ENCODE data around the gene ZXDB. TPM values are rescaled to one million over a fixed set of nuclear protein-coding genes. Genes with fewer than 3 reads are reported as not detected.
"Not testable (repeated sequence)": the region's sequence is repeated elsewhere in the genome, so short reads cannot be mapped to it uniquely, and the experiment has no call there.

The ZXDB gene
- 3.1 TPM for total RNA-seq
- 4.2 TPM for polyA plus RNA-seq
- long read RNA-seq, donor 1, result 0 reads
- long read RNA-seq, donor 2, full-length matches to known transcripts, result 11 of 11 reads
- long read RNA-seq, donor 2, partial matches to known transcripts, result 0 of 11 reads
- long read RNA-seq, donor 2, other reads (novel, unspliced or antisense), result 0 of 11 reads
- long read RNA-seq, donor 3, full-length matches to known transcripts, result 8 of 8 reads
- long read RNA-seq, donor 3, partial matches to known transcripts, result 0 of 8 reads
- long read RNA-seq, donor 3, other reads (novel, unspliced or antisense), result 0 of 8 reads
- long read RNA-seq, donor 4, full-length matches to known transcripts, result 9 of 9 reads
- long read RNA-seq, donor 4, partial matches to known transcripts, result 0 of 9 reads
- long read RNA-seq, donor 4, other reads (novel, unspliced or antisense), result 0 of 9 reads
- long read RNA-seq, donor 5, full-length matches to known transcripts, result 13 of 13 reads
- long read RNA-seq, donor 5, partial matches to known transcripts, result 0 of 13 reads
- long read RNA-seq, donor 5, other reads (novel, unspliced or antisense), result 0 of 13 reads
- long read RNA-seq, donor 6, full-length matches to known transcripts, result 3 of 3 reads
- long read RNA-seq, donor 6, partial matches to known transcripts, result 0 of 3 reads
- long read RNA-seq, donor 6, other reads (novel, unspliced or antisense), result 0 of 3 reads
- long read RNA-seq, donor 7, full-length matches to known transcripts, result 12 of 12 reads
- long read RNA-seq, donor 7, partial matches to known transcripts, result 0 of 12 reads
- long read RNA-seq, donor 7, other reads (novel, unspliced or antisense), result 0 of 12 reads
- long read RNA-seq, donor 8, full-length matches to known transcripts, result 5 of 5 reads
- long read RNA-seq, donor 8, partial matches to known transcripts, result 0 of 5 reads
- long read RNA-seq, donor 8, other reads (novel, unspliced or antisense), result 0 of 5 reads
- long read RNA-seq, donor 9, full-length matches to known transcripts, result 3 of 3 reads
- long read RNA-seq, donor 9, partial matches to known transcripts, result 0 of 3 reads
- long read RNA-seq, donor 9, other reads (novel, unspliced or antisense), result 0 of 3 reads
- long read RNA-seq, donor 10, full-length matches to known transcripts, result 5 of 5 reads
- long read RNA-seq, donor 10, partial matches to known transcripts, result 0 of 5 reads
- long read RNA-seq, donor 10, other reads (novel, unspliced or antisense), result 0 of 5 reads

DNA sequence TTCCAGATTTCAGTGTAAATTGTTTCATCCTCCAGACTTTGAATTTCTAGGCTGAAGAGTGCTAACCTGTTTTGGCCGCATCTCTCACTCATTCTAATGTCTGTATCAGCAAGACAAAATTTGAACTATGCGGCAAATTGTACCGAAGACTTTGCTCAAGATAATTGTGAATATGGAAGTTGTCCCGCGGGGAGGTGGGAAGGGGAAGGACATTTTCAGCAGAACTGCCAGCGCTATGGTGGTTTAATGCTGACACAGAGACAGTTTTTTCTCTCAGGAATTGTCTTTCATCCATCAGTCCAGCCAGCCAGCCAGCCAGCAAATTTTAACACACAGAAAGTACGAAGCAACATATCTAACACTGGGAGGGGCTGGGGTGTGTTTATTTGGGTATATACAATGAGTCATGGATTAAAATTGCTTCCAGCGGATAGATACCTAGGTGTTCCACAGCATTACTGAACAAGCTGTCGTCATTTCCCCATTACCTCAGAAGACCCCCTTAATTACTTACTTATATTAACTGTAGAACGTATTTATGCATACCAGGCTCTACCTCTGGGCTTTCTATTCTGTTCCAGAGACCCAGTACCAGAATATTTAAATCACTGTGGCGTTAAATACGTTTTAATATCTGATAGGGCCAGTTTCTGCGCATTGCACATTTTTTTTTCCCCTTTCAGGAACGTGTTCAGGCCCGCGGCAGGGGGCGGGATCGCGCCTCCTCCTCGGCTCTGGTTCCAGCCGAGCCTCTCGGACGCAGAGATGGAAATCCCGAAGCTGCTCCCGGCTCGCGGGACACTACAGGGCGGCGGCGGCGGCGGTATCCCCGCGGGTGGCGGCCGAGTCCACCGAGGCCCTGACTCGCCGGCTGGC is at the start of gene ZXDB:
Gene ZXDB, plus strand, starts transcription at position 728 of the 876 bp plus-strand sequence. Its CDS starts 38 bp downstream, at position 766.
- peak in 1 of 9 donors; percentile 29 for DNase-seq (ENCODE audit: low read depth in 6 of 9, low spot score in 9 of 9)
- peak within 1 kb of the TSS; percentile 17 to 65 for H3K27ac ChIP-seq (ENCODE audit: low read depth in 1 of 2, low read length in 1 of 2)
- not testable (repeated sequence) for H3K36me3 ChIP-seq (ENCODE audit: control insufficient read depth in 2 of 2, insufficient read depth in 2 of 2, low read length in 1 of 2); H3K9me3 ChIP-seq (ENCODE audit: control insufficient read depth in 2 of 2, insufficient read depth in 1 of 2, low read length in 1 of 2); H3K4me1 ChIP-seq (ENCODE audit: control insufficient read depth in 2 of 2, insufficient read depth in 2 of 2, low read length in 2 of 2); H3K27me3 ChIP-seq (ENCODE audit: control insufficient read depth in 2 of 2, insufficient read depth in 1 of 2, low read length in 1 of 2)
- WGBS, result 15% methylated on average over 13 of the region's 39 CpGs
- H3K4me3 ChIP-seq (ENCODE audit: low read length in 2 of 2), result peak within 1 kb of the TSS; percentile 37 to 52

GRCh38 chrX:57565198-57565597 is 26.6 kb upstream of the ZXDB start:
- no peaks in the 10 kb centered on the region for H3K4me1 ChIP-seq (ENCODE audit: control insufficient read depth in 2 of 2, insufficient read depth in 2 of 2, low read length in 2 of 2)
- H3K36me3 ChIP-seq (ENCODE audit: control insufficient read depth in 2 of 2, insufficient read depth in 2 of 2, low read length in 1 of 2), result no peaks in the 10 kb centered on the region
- 79% methylated on average over 4 of the region's 4 CpGs for WGBS
- H3K27me3 ChIP-seq (ENCODE audit: control insufficient read depth in 2 of 2, insufficient read depth in 1 of 2, low read length in 1 of 2), result no peaks in the 10 kb centered on the region
- DNase-seq (ENCODE audit: low read depth in 6 of 9, low spot score in 9 of 9), result no peak
- no peak overlapping the region for H3K27ac ChIP-seq (ENCODE audit: low read depth in 1 of 2, low read length in 1 of 2)
- no peaks in the 10 kb centered on the region for H3K9me3 ChIP-seq (ENCODE audit: control insufficient read depth in 2 of 2, insufficient read depth in 1 of 2, low read length in 1 of 2)
- no peak overlapping the region for H3K4me3 ChIP-seq (ENCODE audit: low read length in 2 of 2)

DNA sequence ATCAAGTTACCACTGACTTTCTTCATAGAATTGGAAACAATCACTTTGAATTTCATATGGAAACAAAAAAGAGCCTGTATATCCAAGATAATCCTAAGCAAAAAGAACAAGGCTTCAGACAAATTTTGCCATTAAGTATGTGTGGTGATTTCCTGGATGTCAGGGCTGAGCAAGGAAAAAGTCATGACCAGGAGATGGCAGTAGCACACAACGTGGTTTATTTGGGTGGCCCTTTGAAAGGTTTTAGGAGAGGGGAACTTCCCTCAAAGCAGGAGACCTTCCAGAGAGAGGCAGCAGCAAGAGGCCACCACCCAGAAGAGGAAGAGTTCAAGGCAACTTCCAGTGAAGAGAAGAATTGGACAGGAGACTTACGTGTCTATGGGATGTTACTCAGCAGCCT is 18.1 kb upstream of the ZXDB start:
- no peaks in the 10 kb centered on the region for H3K27me3 ChIP-seq (ENCODE audit: control insufficient read depth in 2 of 2, insufficient read depth in 1 of 2, low read length in 1 of 2)
- H3K36me3 ChIP-seq (ENCODE audit: control insufficient read depth in 2 of 2, insufficient read depth in 2 of 2, low read length in 1 of 2), result no peaks in the 10 kb centered on the region
- peak in 1 of 9 donors; percentile 21 for DNase-seq (ENCODE audit: low read depth in 6 of 9, low spot score in 9 of 9)
- no peak overlapping the region for H3K27ac ChIP-seq (ENCODE audit: low read depth in 1 of 2, low read length in 1 of 2)
- 13% methylated on average over 2 of the region's 2 CpGs for WGBS
- H3K9me3 ChIP-seq (ENCODE audit: control insufficient read depth in 2 of 2, insufficient read depth in 1 of 2, low read length in 1 of 2), result no peaks in the 10 kb centered on the region
- no peak overlapping the region for H3K4me3 ChIP-seq (ENCODE audit: low read length in 2 of 2)
- H3K4me1 ChIP-seq (ENCODE audit: control insufficient read depth in 2 of 2, insufficient read depth in 2 of 2, low read length in 2 of 2), result no peaks in the 10 kb centered on the region

GRCh38 chrX:57582948-57583347 is 8.9 kb upstream of the ZXDB start:
- WGBS, result 82% methylated on average over 8 of the region's 9 CpGs
- DNase-seq (ENCODE audit: low read depth in 6 of 9, low spot score in 9 of 9); H3K9me3 ChIP-seq (ENCODE audit: control insufficient read depth in 2 of 2, insufficient read depth in 1 of 2, low read length in 1 of 2); H3K27me3 ChIP-seq (ENCODE audit: control insufficient read depth in 2 of 2, insufficient read depth in 1 of 2, low read length in 1 of 2); H3K36me3 ChIP-seq (ENCODE audit: control insufficient read depth in 2 of 2, insufficient read depth in 2 of 2, low read length in 1 of 2); H3K27ac ChIP-seq (ENCODE audit: low read depth in 1 of 2, low read length in 1 of 2); H3K4me3 ChIP-seq (ENCODE audit: low read length in 2 of 2); H3K4me1 ChIP-seq (ENCODE audit: control insufficient read depth in 2 of 2, insufficient read depth in 2 of 2, low read length in 2 of 2): not testable (repeated sequence)

DNA sequence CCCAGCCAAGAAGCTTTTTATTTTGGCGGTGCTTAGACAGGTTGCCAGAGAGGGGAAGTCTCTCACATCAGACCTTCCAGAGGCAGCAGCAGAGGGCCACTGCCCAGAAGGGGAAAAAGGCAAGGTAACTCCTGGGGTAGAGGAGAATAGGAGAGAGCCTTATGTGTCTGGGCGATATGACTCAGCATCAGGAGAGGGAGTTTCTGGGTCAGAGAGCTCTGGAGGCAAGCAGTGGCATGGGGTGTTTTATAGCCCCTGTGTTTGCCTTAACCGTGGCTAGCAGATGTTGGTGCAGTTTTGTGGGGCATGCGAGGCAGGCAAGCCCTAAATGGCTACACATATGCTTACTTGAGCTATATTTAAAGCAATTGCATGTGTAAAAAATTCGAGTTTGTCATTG is 8.3 kb upstream of the ZXDB start:
- WGBS, result 85% methylated on average over 5 of the region's 5 CpGs
- no peaks in the 10 kb centered on the region for H3K36me3 ChIP-seq (ENCODE audit: control insufficient read depth in 2 of 2, insufficient read depth in 2 of 2, low read length in 1 of 2)
- no peak for DNase-seq (ENCODE audit: low read depth in 6 of 9, low spot score in 9 of 9)
- no peaks in the 10 kb centered on the region for H3K9me3 ChIP-seq (ENCODE audit: control insufficient read depth in 2 of 2, insufficient read depth in 1 of 2, low read length in 1 of 2)
- no peaks in the 10 kb centered on the region for H3K4me1 ChIP-seq (ENCODE audit: control insufficient read depth in 2 of 2, insufficient read depth in 2 of 2, low read length in 2 of 2)
- H3K27me3 ChIP-seq (ENCODE audit: control insufficient read depth in 2 of 2, insufficient read depth in 1 of 2, low read length in 1 of 2), result no peaks in the 10 kb centered on the region
- H3K27ac ChIP-seq (ENCODE audit: low read depth in 1 of 2, low read length in 1 of 2), result no peak overlapping the region
- no peak overlapping the region for H3K4me3 ChIP-seq (ENCODE audit: low read length in 2 of 2)

GRCh38 chrX:57586360-57586759 is 5.5 kb upstream of the ZXDB start:
- Histone ChIP-seq H3K27me3 (ENCODE audit: control insufficient read depth in 2 of 2, insufficient read depth in 1 of 2, low read length in 1 of 2) (no peaks in the 10 kb centered on the region), H3K27ac (ENCODE audit: low read depth in 1 of 2, low read length in 1 of 2) (no peak overlapping the region), H3K4me3 (ENCODE audit: low read length in 2 of 2) (no peak overlapping the region), H3K4me1 (ENCODE audit: control insufficient read depth in 2 of 2, insufficient read depth in 2 of 2, low read length in 2 of 2) (peaks cover 3 to 4% of the 10 kb centered on the region in 2 donors), H3K36me3 (ENCODE audit: control insufficient read depth in 2 of 2, insufficient read depth in 2 of 2, low read length in 1 of 2) (no peaks in the 10 kb centered on the region), H3K9me3 (ENCODE audit: control insufficient read depth in 2 of 2, insufficient read depth in 1 of 2, low read length in 1 of 2) (no peaks in the 10 kb centered on the region)
- no peak for DNase-seq (ENCODE audit: low read depth in 6 of 9, low spot score in 9 of 9)
- WGBS, result 92% methylated on average over 4 of the region's 4 CpGs

- DNase-seq (ENCODE audit: low read depth in 6 of 9, low spot score in 9 of 9), result no peak
- WGBS, result 84% methylated on average over 2 of the region's 2 CpGs
- Histone ChIP-seq H3K36me3 (ENCODE audit: control insufficient read depth in 2 of 2, insufficient read depth in 2 of 2, low read length in 1 of 2) (no peaks in the 10 kb centered on the region), H3K9me3 (ENCODE audit: control insufficient read depth in 2 of 2, insufficient read depth in 1 of 2, low read length in 1 of 2) (no peaks in the 10 kb centered on the region), H3K27me3 (ENCODE audit: control insufficient read depth in 2 of 2, insufficient read depth in 1 of 2, low read length in 1 of 2) (no peaks in the 10 kb centered on the region), H3K4me3 (ENCODE audit: low read length in 2 of 2) (no peak overlapping the region), H3K4me1 (ENCODE audit: control insufficient read depth in 2 of 2, insufficient read depth in 2 of 2, low read length in 2 of 2) (peaks cover 4% of the 10 kb centered on the region in 2 donors), H3K27ac (ENCODE audit: low read depth in 1 of 2, low read length in 1 of 2) (no peak overlapping the region)
These were observed 4.7 kb upstream of the ZXDB start for GRCh38 chrX:57587062-57587461.

- 92% methylated on average over 2 of the region's 2 CpGs for WGBS
- no peaks in the 10 kb centered on the region for H3K9me3 ChIP-seq (ENCODE audit: control insufficient read depth in 2 of 2, insufficient read depth in 1 of 2, low read length in 1 of 2)
These were observed 4.2 kb upstream of the ZXDB start for GRCh38 chrX:57587607-57588006.

More at GRCh38 chrX:57587607-57588006, 4.2 kb upstream of the ZXDB start:
- H3K27ac ChIP-seq (ENCODE audit: low read depth in 1 of 2, low read length in 1 of 2), result no peak overlapping the region
- no peak for DNase-seq (ENCODE audit: low read depth in 6 of 9, low spot score in 9 of 9)
- no peaks in the 10 kb centered on the region for H3K27me3 ChIP-seq (ENCODE audit: control insufficient read depth in 2 of 2, insufficient read depth in 1 of 2, low read length in 1 of 2)
- peaks cover 4% of the 10 kb centered on the region in 2 donors for H3K4me1 ChIP-seq (ENCODE audit: control insufficient read depth in 2 of 2, insufficient read depth in 2 of 2, low read length in 2 of 2)
- H3K4me3 ChIP-seq (ENCODE audit: low read length in 2 of 2), result no peak overlapping the region
- H3K36me3 ChIP-seq (ENCODE audit: control insufficient read depth in 2 of 2, insufficient read depth in 2 of 2, low read length in 1 of 2), result no peaks in the 10 kb centered on the region

Data from thymus (tissue), 14 donors.